ENCODE data around the gene IQSEC1. TPM values are rescaled to one million over a fixed set of nuclear protein-coding genes. Genes with fewer than 3 reads are reported as not detected.

Gene IQSEC1
- total RNA-seq, 1 experiment from 2014 or later: 13.3 TPM

- CTCF ChIA-PET: interaction anchor here (1.4 kb wide), 1 partner anchor 13 kb away, joined by 4 read pairs; no protein-coding TSS in a partner anchor
- Mint-ChIP-seq H3K27me3 (ENCODE audit: unreplicated experiment) (peaks cover 95% of the 10 kb centered on the region), H3K36me3 (ENCODE audit: insufficient read depth, unreplicated experiment) (no peaks in the 10 kb centered on the region), H3K4me3 (ENCODE audit: low read depth, unreplicated experiment) (no peak overlapping the region), H3K27ac (ENCODE audit: unreplicated experiment) (no peak overlapping the region), H3K9me3 (ENCODE audit: low read depth, unreplicated experiment) (no peaks in the 10 kb centered on the region), H3K4me1 (ENCODE audit: low read depth, unreplicated experiment) (no peaks in the 10 kb centered on the region)
- intact Hi-C loops (cut with micrococcal nuclease; ENCODE audit: unreplicated experiment): no loop called here
- DNase-seq: no peak
- no peak for TF ChIP-seq CTCF (IDR thresholded peaks at IDR 0.05; ENCODE audit: unreplicated experiment)
- no TSS peak for BruUV-seq (replicated peaks)
Measured at GRCh38 chr3:13079051-13079450, 5.8 kb upstream of the IQSEC1 start.

- DNase-seq: no peak
- Mint-ChIP-seq H3K36me3 (ENCODE audit: insufficient read depth, unreplicated experiment) (no peaks in the 10 kb centered on the region), H3K9me3 (ENCODE audit: low read depth, unreplicated experiment) (no peaks in the 10 kb centered on the region), H3K4me3 (ENCODE audit: low read depth, unreplicated experiment) (no peak overlapping the region), H3K4me1 (ENCODE audit: low read depth, unreplicated experiment) (no peaks in the 10 kb centered on the region), H3K27ac (ENCODE audit: unreplicated experiment) (no peak overlapping the region), H3K27me3 (ENCODE audit: unreplicated experiment) (peaks cover 96% of the 10 kb centered on the region)
- intact Hi-C loops (cut with micrococcal nuclease; ENCODE audit: unreplicated experiment): no loop called here
- TF ChIP-seq CTCF (IDR thresholded peaks at IDR 0.05; ENCODE audit: unreplicated experiment): no peak
- CTCF ChIA-PET: interaction anchor here (0.7 kb wide), 1 partner anchor 145 kb away, joined by 3 read pairs; no protein-coding TSS in a partner anchor
- no TSS peak for BruUV-seq (replicated peaks)
Measured at GRCh38 chr3:13078163-13078905, 5.1 kb upstream of the IQSEC1 start.

GRCh38 chr3:13077431-13078162 is 4.4 kb upstream of the IQSEC1 start:
- intact Hi-C loops (cut with micrococcal nuclease; ENCODE audit: unreplicated experiment): no loop called here
- no peak for TF ChIP-seq CTCF (IDR thresholded peaks at IDR 0.05; ENCODE audit: unreplicated experiment)
- CTCF ChIA-PET: no interaction called here
- Mint-ChIP-seq H3K36me3 (ENCODE audit: insufficient read depth, unreplicated experiment) (no peaks in the 10 kb centered on the region), H3K27me3 (ENCODE audit: unreplicated experiment) (peaks cover 96% of the 10 kb centered on the region), H3K27ac (ENCODE audit: unreplicated experiment) (no peak overlapping the region), H3K9me3 (ENCODE audit: low read depth, unreplicated experiment) (no peaks in the 10 kb centered on the region), H3K4me1 (ENCODE audit: low read depth, unreplicated experiment) (no peaks in the 10 kb centered on the region), H3K4me3 (ENCODE audit: low read depth, unreplicated experiment) (no peak overlapping the region)
- BruUV-seq (replicated peaks): no TSS peak
- DNase-seq: no peak

- BruUV-seq (replicated peaks): no TSS peak
Measured at GRCh38 chr3:13075986-13076654, 2.9 kb upstream of the IQSEC1 start.

More at GRCh38 chr3:13075986-13076654, 2.9 kb upstream of the IQSEC1 start:
- Mint-ChIP-seq H3K36me3 (ENCODE audit: insufficient read depth, unreplicated experiment) (no peaks in the 10 kb centered on the region), H3K27ac (ENCODE audit: unreplicated experiment) (no peak overlapping the region), H3K9me3 (ENCODE audit: low read depth, unreplicated experiment) (no peaks in the 10 kb centered on the region), H3K4me1 (ENCODE audit: low read depth, unreplicated experiment) (no peaks in the 10 kb centered on the region), H3K4me3 (ENCODE audit: low read depth, unreplicated experiment) (no peak overlapping the region), H3K27me3 (ENCODE audit: unreplicated experiment) (peaks cover 85% of the 10 kb centered on the region)
- CTCF ChIA-PET: interaction anchor here (0.6 kb wide), 1 partner anchor 69 kb away, joined by 5 read pairs; no protein-coding TSS in a partner anchor
- intact Hi-C loops (cut with micrococcal nuclease; ENCODE audit: unreplicated experiment): no loop called here
- DNase-seq: no peak
- TF ChIP-seq CTCF (IDR thresholded peaks at IDR 0.05; ENCODE audit: unreplicated experiment): no peak
